GM19099 (cell line): ENCODE results near the gene GIMAP2.
A peak's percentile ranks its signal among the peaks of the same experiment; 100 is the strongest.

Experiments
- POLR2A ChIP-seq: IDR thresholded peaks from 3 replicates; pipeline ENCODE4 v1.6.1; 2011; ENCODE audit warnings: low read depth; ENCODE audit not compliant: insufficient read length; ENCODE audit errors: extremely low read depth

GIMAP2 gene

DNA sequence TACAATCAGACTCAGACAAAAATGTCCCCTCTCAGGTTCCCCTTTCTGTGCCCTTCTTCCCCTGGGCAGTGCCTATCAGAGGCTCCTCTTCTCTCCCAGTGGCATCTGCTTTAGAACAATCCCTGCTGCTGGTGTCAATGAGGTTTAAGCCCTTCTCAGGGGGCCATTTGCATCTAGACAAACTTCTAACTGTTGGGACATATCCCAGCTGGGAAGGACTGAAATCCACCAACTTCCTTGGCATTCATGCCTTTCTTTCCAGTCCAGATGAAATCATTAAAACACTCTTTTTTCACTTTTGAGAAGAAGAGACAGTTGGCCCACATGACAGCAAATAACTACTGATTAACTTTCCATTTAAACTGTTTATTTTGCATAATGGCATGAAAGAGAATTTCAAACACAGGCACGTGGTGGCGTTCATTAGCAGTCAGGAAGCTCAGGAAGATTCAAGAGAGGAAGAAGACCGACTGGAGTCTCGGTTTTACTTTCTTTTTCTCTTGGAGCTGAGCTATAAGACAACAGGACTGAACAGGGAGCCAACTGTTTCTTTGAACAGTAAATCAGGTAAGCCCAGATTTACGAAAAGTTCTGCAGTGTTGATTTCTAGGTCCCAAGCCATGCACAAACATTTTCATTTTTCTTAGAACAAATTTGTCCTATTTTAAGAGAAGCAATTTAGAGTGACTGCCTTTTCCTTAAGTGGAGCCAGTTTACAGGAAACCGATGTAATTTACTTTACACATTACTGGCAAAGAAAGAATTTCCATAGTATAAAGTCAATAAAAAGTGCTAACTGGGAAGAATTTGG, at the start of gene GIMAP2:
GIMAP2 (plus strand) TSS at position 488 of the 811 bp plus-strand sequence. CDS start 1,354 bp downstream, outside the sequence.
- TF ChIP-seq POLR2A = peak; percentile 41

- no peak for TF ChIP-seq POLR2A
These were observed 43.7 kb upstream of the GIMAP2 start for GRCh38 chr7:150641854-150642253.

GRCh38 chr7:150642926-150643325, 42.6 kb upstream of the GIMAP2 start:
- no peak for TF ChIP-seq POLR2A

- TF ChIP-seq POLR2A = no peak
These were observed 40.1 kb upstream of the GIMAP2 start for GRCh38 chr7:150645259-150646020.

GRCh38 chr7:150648353-150649079, 37.0 kb upstream of the GIMAP2 start:
- TF ChIP-seq POLR2A = no peak

- TF ChIP-seq POLR2A = no peak
These were observed 36.5 kb upstream of the GIMAP2 start for GRCh38 chr7:150649080-150649385.

DNA sequence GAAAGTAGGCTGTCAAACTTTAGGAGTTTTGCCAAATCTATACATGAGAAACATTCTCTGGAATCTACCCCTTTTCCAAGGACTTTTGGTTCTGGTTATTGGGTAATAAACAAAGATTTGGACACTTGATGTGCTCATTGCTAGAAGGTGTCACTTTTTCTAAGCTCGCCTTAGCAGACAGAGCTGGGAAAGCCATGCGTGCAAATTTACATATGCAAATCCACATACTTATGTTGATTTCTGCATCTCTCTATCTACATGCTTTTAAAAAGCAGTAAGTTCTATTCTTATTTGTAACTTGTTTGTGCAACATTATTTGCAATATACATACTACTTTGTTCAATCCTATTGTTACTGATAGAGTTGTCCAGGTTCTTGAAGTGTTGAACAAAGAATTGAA, 30.8 kb upstream of the GIMAP2 start:
- TF ChIP-seq POLR2A = no peak

GRCh38 chr7:150656047-150656446, 29.5 kb upstream of the GIMAP2 start:
- no peak for TF ChIP-seq POLR2A

DNA sequence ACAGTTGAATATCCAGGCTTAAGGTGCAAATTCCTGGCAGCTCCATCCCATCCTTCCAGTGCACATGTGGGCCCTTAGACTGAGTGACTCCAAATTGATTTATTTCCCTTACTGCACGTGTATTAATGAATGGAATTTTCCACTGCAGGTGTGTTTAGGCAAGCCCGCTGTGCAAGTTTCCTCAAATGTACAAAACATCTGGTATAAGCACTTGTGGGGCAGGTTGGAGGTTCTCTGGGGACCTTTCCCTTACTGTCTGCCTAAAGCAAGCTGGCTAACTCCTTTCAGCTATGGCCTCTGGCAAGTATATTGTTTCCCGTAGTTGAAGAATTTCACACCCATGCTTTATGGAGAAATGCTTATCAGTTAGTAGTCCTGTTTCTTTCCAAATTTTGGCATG, 28.0 kb upstream of the GIMAP2 start:
- no peak for TF ChIP-seq POLR2A

- no peak for TF ChIP-seq POLR2A
These were observed 24.4 kb upstream of the GIMAP2 start for GRCh38 chr7:150660939-150661613.

GRCh38 chr7:150663802-150664494, 21.6 kb upstream of the GIMAP2 start:
- no peak for TF ChIP-seq POLR2A

- TF ChIP-seq POLR2A = no peak
These were observed 20.3 kb upstream of the GIMAP2 start for GRCh38 chr7:150665089-150665748.

DNA sequence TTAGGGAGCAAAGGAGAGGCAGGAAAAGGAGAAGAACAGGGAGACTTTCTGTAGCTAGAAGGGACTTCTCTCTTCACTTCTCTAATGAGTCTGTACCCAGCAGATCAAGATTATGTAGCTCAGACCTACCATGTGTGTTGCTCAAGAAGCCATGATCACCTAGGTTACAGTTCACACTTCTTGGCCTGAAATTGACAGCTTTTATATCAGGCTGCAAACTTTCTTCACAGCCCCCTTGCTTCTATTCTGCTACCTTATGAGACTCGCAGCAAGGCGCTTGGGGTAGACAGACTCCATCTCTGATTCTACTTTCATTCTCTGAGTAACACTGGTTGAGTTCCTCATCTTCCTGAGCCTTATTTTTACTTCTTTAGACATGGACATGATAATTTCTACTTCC, 19.6 kb upstream of the GIMAP2 start:
- no peak for TF ChIP-seq POLR2A

- TF ChIP-seq POLR2A = no peak
These were observed 19.1 kb upstream of the GIMAP2 start for GRCh38 chr7:150666412-150666811.
